HepG2 (cell line): ENCODE results near the gene LSM11. TPM values are rescaled to one million over a fixed set of nuclear protein-coding genes. Genes with fewer than 3 reads are reported as not detected.

Source experiments
- ATAC-seq: fragments of 200-7000 bp; cut with Tn5 transposase; 3 replicates; pipeline ENCODE4 v1.9.1; 2020; ENCODE audit warnings: mild to moderate bottlenecking, moderate library complexity
- BruUV-seq: library from RNA; stranded (reverse); fragments of 400-500 nt; replicated peaks from 2 replicates; lab custom pipeline; 2021; lab: Mats Ljungman, UMichigan
- CTCF ChIA-PET: fragments of 300-600 bp; formaldehyde crosslinking; extraction: SDS; loops from one replicate; lab custom pipeline; 2021; ENCODE audit warnings: low total read pairs, inconsistent platforms, low intra/inter-chr PET ratio; lab: Yijun Ruan, JAX
- POLR2A ChIA-PET: fragments of 350-600 bp; sonication (Branson Sonifier 250); formaldehyde crosslinking; loops from one replicate; lab custom pipeline; 2020; ENCODE audit warnings: antibody characterized with exemption, inconsistent platforms; lab: Yijun Ruan, JAX
- DNase-seq: peaks from one replicate; pipeline ENCODE4 v3.0.0-alpha.2; 2015; ENCODE audit warnings: low spot score
- FAIRE-seq: peaks from 3 replicates; lab custom pipeline; 2011; peaks lifted over from hg19 to GRCh38; lab: Jason Lieb, UNC
- H2AFZ ChIP-seq: one replicate; pipeline ENCODE4 v1.6.1; 2011; ENCODE audit warnings: low read length, inconsistent platforms
- H3K27ac ChIP-seq: fragments of 300-600 bp; 3 replicates; pipeline ENCODE4 v1.8.0; 2011; ENCODE audit warnings: mixed run types, mild to moderate bottlenecking, mixed read lengths, low read length, inconsistent platforms; ENCODE audit not compliant: insufficient read depth; ENCODE audit errors: extremely low read length
- H3K27me3 ChIP-seq, 2 experiments: fragments of 200-600 bp in 1 of 2; 2 replicates in 1 of 2; 3 replicates in 1 of 2; pipeline versions ENCODE4 v1.6.0 to v1.8.0; 2011; ENCODE audit warnings: low read length in 2 of 2, mild to moderate bottlenecking in 2 of 2, moderate library complexity in 2 of 2, inconsistent platforms in 1 of 2; ENCODE audit not compliant: insufficient read depth in 2 of 2, control insufficient read depth in 1 of 2
- H3K36me3 ChIP-seq, 2 experiments: fragments of 200-600 bp in 1 of 2; replicated peaks in 1 of 2; 2 replicates in 1 of 2; 3 replicates in 1 of 2; pipeline versions ENCODE4 v1.5.1 to v1.8.0; 2011; ENCODE audit warnings: low read length in 2 of 2, inconsistent platforms in 1 of 2; ENCODE audit not compliant: insufficient read depth in 2 of 2, control insufficient read depth in 1 of 2
- H3K4me1 ChIP-seq: 2 replicates; pipeline ENCODE4 v1.5.1; 2012; ENCODE audit warnings: low read length, inconsistent platforms; ENCODE audit not compliant: insufficient read depth
- H3K4me2 ChIP-seq: 2 replicates; pipeline ENCODE4 v1.6.0; 2011; ENCODE audit warnings: low read depth, low read length, inconsistent platforms
- H3K4me3 ChIP-seq, 3 experiments: fragments of 200-600 bp in 1 of 3; sonication (generic), shearing (Covaris generic) in 1 of 3; replicated peaks in 1 of 3; 2 replicates each; pipeline ENCODE4 v1.5.1; 2011 to 2016; ENCODE audit warnings: low read length in 3 of 3, inconsistent platforms in 2 of 3, low read depth in 2 of 3, mild to moderate bottlenecking in 2 of 3, control low read depth in 1 of 3, mixed read lengths in 1 of 3; ENCODE audit not compliant: insufficient read depth in 1 of 3
- H3K79me2 ChIP-seq: one replicate; pipeline ENCODE4 v1.6.1; 2011; ENCODE audit warnings: low read length, inconsistent platforms; ENCODE audit not compliant: insufficient read depth
- H3K9ac ChIP-seq: 2 replicates; pipeline ENCODE4 v1.6.0; 2011; ENCODE audit warnings: mild to moderate bottlenecking, low read depth, low read length, inconsistent platforms; ENCODE audit not compliant: insufficient read depth
- H3K9me3 ChIP-seq: 2 replicates; pipeline ENCODE4 v1.5.1; 2012; ENCODE audit warnings: mild to moderate bottlenecking, low read length
- H4K20me1 ChIP-seq: 2 replicates; pipeline ENCODE4 v1.6.0; 2011; ENCODE audit warnings: inconsistent platforms, mild to moderate bottlenecking, low read length, moderate library complexity; ENCODE audit not compliant: insufficient read depth
- CTCF ChIP-seq: sonication (generic); formaldehyde crosslinking; IDR thresholded peaks from 2 replicates; pipeline ENCODE4 v1.5.0; 2020; ENCODE audit warnings: mild to moderate bottlenecking, missing genetic modification reagents, moderate library complexity
- GPN1 ChIP-seq: sonication (generic); formaldehyde crosslinking; IDR thresholded peaks from 2 replicates; pipeline ENCODE4 v1.5.1; 2020; ENCODE audit warnings: missing genetic modification reagents, borderline replicate concordance
- SMARCE1 ChIP-seq: fragments of 450-650 bp; IDR thresholded peaks from 2 replicates; pipeline ENCODE4 v1.6.1; 2017; ENCODE audit warnings: borderline replicate concordance
- TGIF2 ChIP-seq: IDR thresholded peaks from 2 replicates; pipeline ENCODE4 v1.6.1; 2016; ENCODE audit warnings: control low read depth, missing compliant biosample characterization
- ZC3H4 ChIP-seq: sonication (generic); formaldehyde crosslinking; IDR thresholded peaks from 2 replicates; pipeline ENCODE4 v1.4.0; 2020; ENCODE audit warnings: missing genetic modification reagents, borderline replicate concordance
- ZNF136 ChIP-seq: sonication (generic); formaldehyde crosslinking; IDR thresholded peaks from 2 replicates; pipeline ENCODE4 v1.8.1; 2022; ENCODE audit warnings: low read depth, mild to moderate bottlenecking, moderate library complexity, missing genetic modification reagents
- ZNF232 ChIP-seq: sonication (generic); formaldehyde crosslinking; IDR thresholded peaks from 2 replicates; pipeline ENCODE4 v1.4.0; 2020; ENCODE audit warnings: missing genetic modification reagents, borderline replicate concordance
- ZNF564 ChIP-seq: sonication (generic); formaldehyde crosslinking; IDR thresholded peaks from 2 replicates; pipeline ENCODE4 v1.8.1; 2023; ENCODE audit warnings: mild to moderate bottlenecking, missing genetic modification reagents
- ZNF619 ChIP-seq: sonication (generic); formaldehyde crosslinking; IDR thresholded peaks from 2 replicates; pipeline ENCODE4 v1.4.0; 2020; ENCODE audit warnings: mild to moderate bottlenecking, missing genetic modification reagents
- ZSCAN12 ChIP-seq: sonication (generic); formaldehyde crosslinking; IDR thresholded peaks from 2 replicates; pipeline ENCODE4 v1.9.0; 2021; ENCODE audit warnings: mild to moderate bottlenecking, missing genetic modification reagents
- WGBS: methylation state at CpG from one replicate; pipeline ENCODE4 v1.1.6; 2017; ENCODE audit warnings: low lambda C conversion rate; 5-methylcytosine and 5-hydroxymethylcytosine counted together
- in situ Hi-C: cut with HindIII; loops from 2 replicates; pipeline ENCODE4 v1.10.0; 2017; ENCODE audit warnings: low pct_unique_long_range_greater_than_20kb; ENCODE audit not compliant: extremely low pct_ligation_motif_present
- intact Hi-C: fragments of 100-400 bp; cut with micrococcal nuclease; formaldehyde crosslinking; loops from one replicate; pipeline ENCODE4 v1.10.0; 2022; ENCODE audit not compliant: unreplicated experiment
- polyA plus RNA-seq, 8 experiments: library from polyadenylated mRNA; depleted of rRNA in 3 of 8; stranded (reverse) in 7 of 8; unstranded in 1 of 8; fragments of >200 nt; fragmentation: Illumina TruSeq in 4 of 8; extraction: Trizol in 4 of 8; gene quantifications; 2 replicates each; pipeline versions ENCODE4 v1.2.1 to v1.2.3, GENCODE V29; 2011 to 2016; ENCODE audit warnings: low read depth in 4 of 8, missing spikeins in 1 of 8, mixed read lengths in 1 of 8; ENCODE audit not compliant: insufficient read depth in 1 of 8
- total RNA-seq, 5 experiments: library from RNA; depleted of rRNA; stranded (reverse); fragments of >200 nt; fragmentation: Illumina TruSeq; extraction: Trizol; gene quantifications; 2 replicates each; pipeline ENCODE4 v1.2.3, GENCODE V29; 2016; ENCODE audit warnings: low read depth in 1 of 5

LSM11 gene
- total and polyA plus RNA-seq, 2 of the 13 experiments (the other 11 are each of a cell fraction or from before 2014, with no cell fraction given) = 4.5 to 7.2 TPM

GRCh38 chr5:157741131-157741530, 2.4 kb upstream of the LSM11 start:
- ChIA-PET POLR2A (interaction anchor here (1.7 kb wide), 1 partner anchor 10 kb away, joined by 10 read pairs; the partner anchor contains the start of gene THG1L), CTCF (no interaction called here)
- in situ Hi-C loops (loop anchor here (5.0 to 25.0 kb wide), 2 partner anchors 69 to 404 kb away; partner anchors contain the start of gene C5orf52), intact Hi-C loops (no loop called here)
- Histone ChIP-seq H3K79me2 (peaks cover 7% of the 10 kb centered on the region), H3K36me3 (peaks cover 0 to 3% of the 10 kb centered on the region in 2 experiments; a peak in 2 of 5 replicates), H3K9ac (no peak overlapping the region), H2AFZ (no peak overlapping the region), H3K27ac (no peak overlapping the region), H4K20me1 (no peaks in the 10 kb centered on the region), H3K4me3 (no peak overlapping the region), H3K4me1 (peaks cover 20% of the 10 kb centered on the region), H3K4me2 (no peak overlapping the region), H3K9me3 (no peaks in the 10 kb centered on the region), H3K27me3 (no peaks in the 10 kb centered on the region; a peak in 1 of 5 replicates)
- TF ChIP-seq ZNF136 (CRISPR knock-in tag) (no peak), TGIF2 (CRISPR knock-in tag) (no peak), GPN1 (CRISPR knock-in tag) (no peak), ZNF232 (CRISPR knock-in tag) (no peak), SMARCE1 (no peak), ZNF619 (CRISPR knock-in tag) (no peak), CTCF (no peak), ZSCAN12 (CRISPR knock-in tag) (no peak), ZNF564 (CRISPR knock-in tag) (no peak), ZC3H4 (CRISPR knock-in tag) (no peak)
- FAIRE-seq = no peak
- ATAC-seq = no peak
- no TSS peak for BruUV-seq
- 89% methylated on average over 4 of the region's 4 CpGs for WGBS
- no peak for DNase-seq
